ENCODE data around the gene NEMP1.

DNA sequence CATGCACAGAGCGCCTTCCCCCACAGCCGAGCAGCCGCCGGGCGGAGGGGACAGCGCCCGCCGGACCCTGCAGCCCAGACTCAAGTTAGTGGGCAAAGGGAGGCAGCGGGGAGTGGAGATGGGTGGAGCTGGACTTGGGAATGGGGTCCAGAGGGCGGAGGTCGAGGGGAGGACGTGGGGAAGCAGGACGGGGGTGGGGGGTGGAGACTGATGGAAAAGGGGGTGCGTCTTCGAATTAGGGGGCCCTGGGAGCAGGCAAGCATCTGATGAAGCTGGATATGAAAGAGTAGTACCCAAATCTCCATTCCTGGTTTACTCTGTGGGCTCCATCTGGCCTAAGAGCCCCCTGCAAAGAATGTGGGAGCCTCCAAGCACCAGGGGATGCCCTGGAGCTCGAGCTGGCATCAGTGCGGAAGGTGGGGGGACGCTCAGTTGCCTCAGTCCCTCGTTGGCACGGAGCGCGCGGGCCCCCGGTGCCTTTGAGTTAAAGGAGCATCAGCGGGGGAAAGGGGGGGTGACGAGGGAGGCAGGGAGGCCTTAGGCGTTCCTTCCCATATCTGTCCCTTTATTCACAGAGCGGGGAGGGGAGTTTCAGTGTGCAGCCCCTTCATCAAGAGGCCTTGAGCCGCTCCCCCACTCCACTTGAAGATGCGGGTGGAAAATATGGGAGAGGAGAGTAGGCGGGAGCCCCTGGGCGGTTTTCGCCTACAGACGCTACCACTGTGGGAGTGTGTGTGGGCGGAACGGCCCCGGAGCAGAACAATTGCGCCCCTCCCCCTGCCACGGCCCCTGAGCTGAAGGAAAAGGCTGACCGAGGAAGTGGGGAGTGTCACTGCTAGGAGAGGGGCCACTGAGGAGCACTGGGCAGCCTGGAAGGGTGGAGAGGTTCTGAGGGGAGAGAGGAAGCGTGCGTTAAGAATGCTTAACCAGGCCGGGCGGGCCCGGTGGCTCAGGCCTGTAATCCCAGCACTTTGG lies 11.0 kb upstream of the NEMP1 start:
- TF ChIP-seq, protein P1, sequence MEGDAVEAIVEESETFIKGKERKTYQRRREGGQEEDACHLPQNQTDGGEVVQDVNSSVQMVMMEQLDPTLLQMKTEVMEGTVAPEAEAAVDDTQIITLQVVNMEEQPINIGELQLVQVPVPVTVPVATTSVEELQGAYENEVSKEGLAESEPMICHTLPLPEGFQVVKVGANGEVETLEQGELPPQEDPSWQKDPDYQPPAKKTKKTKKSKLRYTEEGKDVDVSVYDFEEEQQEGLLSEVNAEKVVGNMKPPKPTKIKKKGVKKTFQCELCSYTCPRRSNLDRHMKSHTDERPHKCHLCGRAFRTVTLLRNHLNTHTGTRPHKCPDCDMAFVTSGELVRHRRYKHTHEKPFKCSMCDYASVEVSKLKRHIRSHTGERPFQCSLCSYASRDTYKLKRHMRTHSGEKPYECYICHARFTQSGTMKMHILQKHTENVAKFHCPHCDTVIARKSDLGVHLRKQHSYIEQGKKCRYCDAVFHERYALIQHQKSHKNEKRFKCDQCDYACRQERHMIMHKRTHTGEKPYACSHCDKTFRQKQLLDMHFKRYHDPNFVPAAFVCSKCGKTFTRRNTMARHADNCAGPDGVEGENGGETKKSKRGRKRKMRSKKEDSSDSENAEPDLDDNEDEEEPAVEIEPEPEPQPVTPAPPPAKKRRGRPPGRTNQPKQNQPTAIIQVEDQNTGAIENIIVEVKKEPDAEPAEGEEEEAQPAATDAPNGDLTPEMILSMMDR (IDR thresholded peaks at IDR 0.05 in 4 of 5, conservative IDR thresholded peaks at IDR 0.05 in 1 of 5): no peak
- TF ChIP-seq POLR2A (IDR thresholded peaks at IDR 0.05): peak in 1 of 2 donors; percentile 39

Data from gastrocnemius medialis (tissue), 4 donors.